IPS-NIHi11 (cell line): Measurements from ENCODE around the gene PFKP.
"Not testable (repeated sequence)": the region's sequence is repeated elsewhere in the genome, so short reads cannot be mapped to it uniquely, and the experiment has no call there.

Experiments used
- DNase-seq: peaks from one replicate; pipeline ENCODE4 v3.0.0; 2012; ENCODE audit warnings: mixed read lengths, low spot score

PFKP gene

DNA sequence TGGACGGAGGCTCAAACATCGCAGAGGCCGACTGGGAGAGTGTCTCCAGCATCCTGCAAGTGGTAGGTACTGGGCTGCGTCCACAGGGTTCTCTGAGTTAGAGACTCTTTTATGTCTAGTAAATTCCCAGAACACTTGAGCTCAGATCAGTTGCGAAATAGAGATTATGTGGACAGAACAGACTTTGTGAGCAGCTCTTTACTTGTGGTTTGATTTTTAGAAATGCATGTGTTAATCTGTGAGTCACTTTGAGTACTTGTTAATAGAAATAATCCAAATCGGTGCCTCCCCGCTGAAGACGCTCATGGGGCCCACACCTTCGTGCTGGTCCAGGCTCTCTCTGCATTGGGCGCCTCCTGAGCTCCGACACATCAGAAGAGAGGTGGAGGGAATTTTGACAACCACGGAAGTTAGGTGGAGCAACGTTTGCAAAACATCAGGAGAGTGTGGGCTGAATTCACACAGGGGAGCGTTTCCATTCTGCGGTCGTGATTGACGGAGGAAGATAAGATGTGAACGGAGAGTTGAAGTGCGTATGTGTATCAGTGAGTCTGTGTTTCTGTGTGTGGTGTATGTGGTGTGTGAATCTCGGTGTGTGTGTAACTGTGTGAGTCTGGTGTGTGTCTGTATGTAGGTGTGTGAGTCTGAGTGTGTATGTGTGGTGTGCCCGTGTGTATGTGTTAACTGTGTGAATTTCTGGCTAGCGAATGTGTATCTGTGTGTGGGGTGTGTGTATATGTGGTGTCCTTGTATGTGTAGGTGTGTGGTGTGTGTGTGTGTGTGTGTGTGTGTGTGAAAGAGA lies 32.1 kb downstream of the PFKP start:
- DNase-seq, result no peak

DNA sequence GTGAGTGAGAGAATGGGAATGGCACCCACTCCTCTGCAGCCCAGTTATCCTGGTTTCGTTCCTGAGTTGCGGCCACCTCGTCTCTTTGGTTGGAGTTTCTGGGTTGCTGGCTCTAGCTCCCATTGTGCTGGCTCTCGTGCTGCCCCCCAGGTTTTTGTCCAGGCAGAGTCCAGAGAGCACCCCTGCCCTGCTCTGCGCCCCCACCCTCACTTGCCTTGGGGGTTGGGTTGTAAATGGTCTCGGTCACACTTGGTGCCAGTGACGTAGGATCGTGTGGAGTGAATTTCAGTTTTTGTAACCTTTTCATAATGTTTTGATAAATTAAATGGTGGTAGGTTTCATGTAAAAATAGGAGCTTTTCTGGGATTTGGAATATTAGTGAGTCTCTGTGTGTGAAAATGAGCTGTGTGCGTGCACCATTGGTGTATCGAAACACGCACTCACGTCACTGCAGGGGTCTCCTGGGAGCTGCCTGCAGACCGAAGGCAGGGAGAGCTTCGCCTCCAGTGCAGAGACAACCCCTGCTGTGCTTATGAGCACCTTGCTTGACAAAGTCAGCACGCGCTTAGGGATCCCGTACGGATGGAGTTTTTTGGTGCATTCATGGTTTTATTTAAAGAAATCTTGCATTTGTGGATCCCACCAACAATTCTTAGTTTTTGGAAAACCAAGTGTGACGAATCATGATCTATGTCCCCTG lies 32.9 kb downstream of the PFKP start:
- DNase-seq, result no peak

DNA sequence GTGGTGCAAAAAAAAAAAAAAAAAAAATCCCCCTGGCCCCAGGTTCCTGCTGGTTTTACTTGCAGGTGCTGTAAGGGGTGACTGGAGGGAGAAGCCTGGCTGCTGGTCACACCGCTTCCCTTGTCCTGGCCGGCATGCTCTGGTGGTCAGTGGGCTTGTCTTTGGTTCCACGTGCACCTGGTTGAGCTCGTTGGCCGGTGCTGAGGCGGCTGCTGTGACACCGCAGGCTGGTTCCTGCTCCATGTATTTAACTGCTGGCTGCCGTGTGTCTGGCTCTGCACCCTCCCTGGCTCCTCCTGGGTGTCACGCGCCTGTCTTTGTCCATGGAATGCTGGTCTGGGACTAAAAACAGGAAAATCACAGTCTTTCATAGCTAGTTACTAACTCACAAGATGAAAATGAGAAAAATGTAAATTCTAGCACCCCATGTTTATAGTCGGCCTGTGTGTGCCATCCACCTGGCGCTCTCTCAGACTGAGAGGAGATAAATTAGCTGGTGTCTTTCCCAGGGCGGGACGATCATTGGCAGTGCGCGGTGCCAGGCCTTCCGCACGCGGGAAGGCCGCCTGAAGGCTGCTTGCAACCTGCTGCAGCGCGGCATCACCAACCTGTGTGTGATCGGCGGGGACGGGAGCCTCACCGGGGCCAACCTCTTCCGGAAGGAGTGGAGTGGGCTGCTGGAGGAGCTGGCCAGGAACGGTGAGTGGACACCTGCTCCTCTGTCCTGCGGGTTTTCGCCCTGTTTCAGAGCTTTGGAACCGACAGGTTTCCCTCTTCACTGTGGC lies 33.7 kb downstream of the PFKP start:
- DNase-seq, result no peak

DNA sequence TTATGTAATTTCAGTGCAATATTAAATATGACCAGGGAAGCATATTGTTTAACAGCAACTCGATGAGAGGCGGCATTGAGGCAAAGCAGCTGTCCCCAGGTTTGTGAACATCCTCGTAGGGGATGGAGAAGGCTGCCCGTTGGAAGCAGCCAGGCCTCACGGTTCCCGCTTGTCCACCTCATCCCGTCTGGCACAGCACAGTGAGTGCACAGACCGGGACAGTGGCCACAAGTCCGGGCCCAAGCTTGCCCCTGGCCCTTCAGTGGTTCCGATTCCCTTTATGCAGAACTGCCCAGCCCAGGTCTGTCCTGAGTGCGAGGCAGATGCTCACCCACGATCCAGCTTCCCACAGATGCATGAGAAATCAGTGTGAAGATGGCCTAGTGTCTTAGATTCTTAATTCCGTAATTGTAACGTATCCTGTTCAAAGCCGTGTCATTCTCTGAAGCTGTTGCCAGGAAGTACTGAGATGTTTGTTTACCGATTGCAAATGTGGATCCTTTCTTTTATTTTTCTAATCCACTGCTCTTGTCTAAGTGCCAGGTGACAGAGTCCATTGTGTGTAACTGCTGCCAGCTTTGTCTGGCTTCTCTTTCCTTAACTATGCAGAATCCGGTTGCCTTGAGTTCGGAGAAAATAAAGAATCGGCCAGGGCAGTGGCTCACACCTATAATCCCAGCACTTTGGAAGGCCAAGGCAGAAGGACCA lies 35.5 kb downstream of the PFKP start:
- DNase-seq, result no peak

DNA sequence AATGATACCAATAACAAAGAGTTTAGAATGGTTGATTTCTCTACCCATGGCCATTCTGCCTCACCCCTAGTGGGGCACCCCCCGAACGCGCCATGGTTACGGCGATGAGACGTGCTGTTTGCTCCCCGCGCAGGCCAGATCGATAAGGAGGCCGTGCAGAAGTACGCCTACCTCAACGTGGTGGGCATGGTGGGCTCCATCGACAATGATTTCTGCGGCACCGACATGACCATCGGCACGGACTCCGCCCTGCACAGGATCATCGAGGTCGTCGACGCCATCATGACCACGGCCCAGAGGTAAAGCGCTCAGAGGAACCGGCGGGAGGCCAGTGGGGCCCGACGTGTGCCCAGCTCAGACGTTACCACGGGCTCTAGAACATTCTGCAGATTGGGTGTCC lies 36.3 kb downstream of the PFKP start:
- DNase-seq, result no peak

DNA sequence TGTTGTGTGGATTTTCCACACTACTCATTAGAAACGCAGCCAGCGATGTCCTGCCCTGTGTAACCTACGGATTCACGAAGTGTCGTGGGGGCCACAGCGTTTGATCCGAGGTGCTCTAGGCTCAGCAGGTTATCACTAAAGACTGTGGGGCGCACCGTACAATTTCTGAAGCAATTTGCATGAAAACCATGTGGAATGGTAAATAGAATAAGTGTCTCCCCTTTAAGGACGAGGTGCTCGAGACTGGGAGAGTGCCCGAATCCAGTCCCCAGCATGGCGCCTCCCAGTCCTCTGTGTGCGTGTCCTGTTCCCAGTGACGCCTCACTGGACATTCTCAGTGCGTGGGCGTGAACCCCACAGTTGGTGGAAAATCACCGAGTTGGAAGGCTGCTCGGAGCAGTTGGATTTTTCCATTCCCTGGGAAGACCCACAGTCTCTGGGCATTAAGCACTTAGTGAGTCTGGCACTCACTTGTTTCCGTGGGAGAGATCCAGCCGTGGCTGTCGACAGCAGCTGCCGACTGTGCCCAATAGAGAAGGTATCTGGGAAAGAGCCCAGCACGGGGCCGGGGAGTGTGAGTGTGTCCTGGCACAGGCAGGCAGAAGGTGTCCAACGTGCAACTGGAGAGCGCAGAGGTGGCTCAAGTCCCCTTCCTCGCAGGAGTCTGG lies 37.0 kb downstream of the PFKP start:
- DNase-seq, result no peak

DNA sequence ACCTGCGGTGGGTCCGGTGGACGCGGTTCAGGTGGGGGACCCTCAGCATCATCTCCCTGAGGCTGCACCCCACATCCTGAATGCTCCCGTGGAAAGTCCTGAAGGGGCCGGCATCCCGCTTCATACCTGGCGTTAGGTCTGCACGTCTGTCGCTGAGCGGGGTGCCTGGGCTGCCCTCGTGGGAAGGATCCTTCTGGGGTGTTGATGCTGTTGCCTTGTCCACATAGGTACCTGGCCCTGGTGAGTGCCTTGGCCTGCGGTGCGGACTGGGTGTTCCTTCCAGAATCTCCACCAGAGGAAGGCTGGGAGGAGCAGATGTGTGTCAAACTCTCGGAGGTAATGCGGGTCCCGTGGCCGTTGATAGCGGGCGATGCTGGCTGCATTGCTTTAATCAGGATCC lies 37.8 kb downstream of the PFKP start:
- DNase-seq, result no peak

DNA sequence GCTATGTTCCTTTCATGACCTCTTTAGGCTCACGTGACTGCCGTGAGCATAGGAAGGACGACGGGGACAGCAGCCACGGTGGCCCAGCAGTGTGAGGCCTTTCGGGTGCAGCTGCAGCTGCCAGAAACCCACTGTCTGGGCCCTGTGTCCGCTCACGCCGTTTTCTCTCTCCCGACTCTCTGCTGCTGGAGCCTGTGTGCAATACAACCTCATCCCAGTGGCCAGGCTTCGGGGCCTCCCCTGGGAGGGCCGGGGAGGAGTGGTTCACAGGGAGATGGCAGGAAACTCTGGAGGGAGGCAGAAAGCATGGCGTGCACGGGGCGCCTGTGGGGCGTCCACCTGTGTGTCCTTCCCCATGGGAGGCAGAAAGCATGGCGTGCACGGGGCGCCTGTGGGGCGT lies 38.6 kb downstream of the PFKP start:
- DNase-seq, result no peak

DNA sequence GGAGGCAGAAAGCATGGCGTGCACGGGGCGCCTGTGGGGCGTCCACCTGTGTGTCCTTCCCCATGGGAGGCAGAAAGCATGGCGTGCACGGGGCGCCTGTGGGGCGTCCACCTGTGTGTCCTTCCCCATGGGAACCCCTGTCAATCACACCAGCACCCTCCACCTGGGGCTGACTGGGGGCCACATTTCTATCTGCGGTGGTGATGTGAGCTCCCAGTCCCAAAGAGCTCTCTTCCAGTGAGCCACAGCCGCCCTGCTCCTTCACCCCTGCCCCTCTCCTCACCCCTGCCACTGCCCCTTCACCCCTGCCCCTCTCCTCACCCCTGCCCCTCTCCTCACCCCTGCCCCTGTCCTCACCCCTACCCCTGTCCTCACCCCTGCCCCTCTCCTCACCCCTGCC lies 39.0 kb downstream of the PFKP start:
- DNase-seq, result not testable (repeated sequence)

DNA sequence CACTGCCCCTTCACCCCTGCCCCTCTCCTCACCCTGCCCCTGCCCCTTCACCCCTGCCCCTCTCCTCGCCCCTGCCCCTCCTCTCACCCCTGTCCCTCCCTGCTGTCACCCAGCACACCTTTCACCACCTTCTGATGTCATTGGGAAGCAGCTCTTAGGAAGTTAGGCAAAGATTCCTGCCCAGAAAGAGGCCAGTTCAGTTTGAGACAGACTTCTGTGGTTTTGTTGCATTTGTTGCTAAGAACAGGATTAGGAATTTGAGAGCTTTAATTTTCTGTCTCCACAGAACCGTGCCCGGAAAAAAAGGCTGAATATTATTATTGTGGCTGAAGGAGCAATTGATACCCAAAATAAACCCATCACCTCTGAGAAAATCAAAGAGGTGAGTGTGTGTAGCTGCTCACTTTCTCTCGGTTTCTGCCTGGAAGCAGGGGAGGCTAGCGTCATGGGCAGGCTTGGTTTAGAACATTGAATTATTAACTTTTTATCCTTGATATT lies 39.6 kb downstream of the PFKP start:
- no peak for DNase-seq

DNA sequence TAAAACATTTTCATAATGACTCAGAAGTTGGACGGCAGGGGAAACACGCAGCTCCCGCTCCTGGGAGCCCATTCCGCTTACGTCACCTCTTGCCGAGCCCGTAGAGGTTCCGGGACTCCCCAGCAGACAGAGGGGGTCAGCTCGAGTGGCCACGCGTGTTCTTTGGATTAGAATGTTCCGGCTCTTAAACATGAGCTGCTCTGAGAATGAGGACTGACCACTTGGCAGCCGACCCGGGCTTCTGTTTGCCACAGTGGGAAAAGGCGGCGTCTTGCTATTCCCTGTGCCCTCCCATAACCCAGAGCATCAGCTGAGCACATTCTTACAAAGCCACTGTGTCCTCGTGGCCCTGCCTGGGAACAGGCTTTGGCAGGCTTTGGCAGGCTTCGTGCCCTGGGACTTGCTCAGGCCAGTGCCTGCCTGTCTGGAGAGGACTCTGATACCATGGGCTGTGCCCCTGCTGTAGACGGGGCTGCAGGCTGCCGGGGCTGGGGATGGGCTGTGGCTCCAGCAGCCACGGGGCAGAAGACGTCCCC lies 40.1 kb downstream of the PFKP start:
- DNase-seq, result no peak

DNA sequence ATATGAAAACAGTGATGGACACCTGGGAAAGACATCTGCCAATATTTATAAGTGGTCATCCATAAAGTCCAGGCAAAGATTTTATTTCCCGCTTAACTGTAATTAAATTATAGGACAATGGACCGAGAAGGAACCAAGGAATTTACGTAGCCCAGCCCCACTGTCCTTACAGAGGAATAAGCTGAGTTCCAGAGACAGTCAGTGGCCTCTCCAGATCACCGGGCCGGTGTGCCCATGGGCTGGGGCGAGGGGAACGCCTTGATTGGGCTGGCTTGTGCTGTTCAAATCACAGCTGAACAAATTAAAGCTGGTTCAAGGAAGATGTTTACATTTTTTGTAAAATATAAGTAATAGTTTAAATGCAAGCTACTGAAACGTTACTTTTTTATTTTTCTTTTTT lies 40.7 kb downstream of the PFKP start:
- no peak for DNase-seq

DNA sequence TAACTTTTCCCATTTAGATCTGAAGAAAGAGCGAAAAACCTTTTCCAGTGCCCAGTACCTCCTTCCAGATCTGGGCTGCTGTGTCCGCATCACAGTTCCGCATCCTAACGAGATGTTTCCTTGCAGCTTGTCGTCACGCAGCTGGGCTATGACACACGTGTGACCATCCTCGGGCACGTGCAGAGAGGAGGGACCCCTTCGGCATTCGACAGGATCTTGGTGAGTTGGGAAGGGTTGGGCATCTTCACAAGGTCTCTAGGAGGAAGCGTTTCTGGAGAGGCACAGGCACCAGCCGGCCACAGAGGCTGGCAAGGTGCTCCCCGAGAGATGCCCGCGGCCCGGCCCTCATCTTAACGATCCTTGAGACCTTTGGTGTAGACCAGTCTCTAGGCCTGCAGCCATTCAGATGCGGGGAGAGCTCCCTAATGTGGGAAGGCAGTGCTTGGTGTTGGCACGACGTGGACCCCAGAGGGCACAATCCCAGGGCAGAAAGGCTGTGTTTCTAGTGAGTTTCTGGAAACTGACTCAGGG lies 41.3 kb downstream of the PFKP start:
- DNase-seq, result no peak

DNA sequence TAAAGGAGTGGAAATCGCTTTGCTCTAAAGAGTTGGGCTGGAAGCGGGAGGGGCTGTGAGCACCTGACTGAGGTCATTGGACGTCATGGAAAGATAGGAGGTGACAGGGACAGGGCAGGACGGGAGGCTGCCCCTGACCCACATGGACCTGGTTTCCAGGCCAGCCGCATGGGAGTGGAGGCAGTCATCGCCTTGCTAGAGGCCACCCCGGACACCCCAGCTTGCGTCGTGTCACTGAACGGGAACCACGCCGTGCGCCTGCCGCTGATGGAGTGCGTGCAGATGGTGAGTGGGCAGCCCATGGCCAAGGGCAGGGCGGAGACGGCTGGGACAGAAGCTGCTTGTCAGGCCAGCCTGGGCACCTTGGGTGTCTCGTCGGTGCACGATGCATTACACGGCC lies 41.8 kb downstream of the PFKP start:
- DNase-seq, result no peak

DNA sequence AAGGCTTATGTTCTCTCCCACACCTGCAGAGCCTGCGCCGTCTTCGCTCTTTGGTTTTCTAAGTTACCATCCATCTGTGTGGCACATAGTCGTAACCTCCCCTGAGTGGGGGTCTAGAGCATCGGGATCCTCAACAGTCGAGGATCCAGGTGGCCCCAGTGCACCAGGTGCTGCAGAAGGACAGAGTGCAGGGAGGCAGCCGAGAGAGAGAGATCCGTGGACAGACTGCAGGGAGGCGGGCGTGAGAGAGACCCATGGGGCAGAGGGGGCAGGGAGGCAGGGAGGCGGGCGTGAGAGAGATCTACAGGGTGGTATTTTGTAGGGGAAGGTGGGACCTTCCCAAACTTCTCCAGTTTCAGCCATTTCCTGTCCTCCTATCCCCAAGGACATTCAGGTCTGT lies 42.3 kb downstream of the PFKP start:
- no peak for DNase-seq

DNA sequence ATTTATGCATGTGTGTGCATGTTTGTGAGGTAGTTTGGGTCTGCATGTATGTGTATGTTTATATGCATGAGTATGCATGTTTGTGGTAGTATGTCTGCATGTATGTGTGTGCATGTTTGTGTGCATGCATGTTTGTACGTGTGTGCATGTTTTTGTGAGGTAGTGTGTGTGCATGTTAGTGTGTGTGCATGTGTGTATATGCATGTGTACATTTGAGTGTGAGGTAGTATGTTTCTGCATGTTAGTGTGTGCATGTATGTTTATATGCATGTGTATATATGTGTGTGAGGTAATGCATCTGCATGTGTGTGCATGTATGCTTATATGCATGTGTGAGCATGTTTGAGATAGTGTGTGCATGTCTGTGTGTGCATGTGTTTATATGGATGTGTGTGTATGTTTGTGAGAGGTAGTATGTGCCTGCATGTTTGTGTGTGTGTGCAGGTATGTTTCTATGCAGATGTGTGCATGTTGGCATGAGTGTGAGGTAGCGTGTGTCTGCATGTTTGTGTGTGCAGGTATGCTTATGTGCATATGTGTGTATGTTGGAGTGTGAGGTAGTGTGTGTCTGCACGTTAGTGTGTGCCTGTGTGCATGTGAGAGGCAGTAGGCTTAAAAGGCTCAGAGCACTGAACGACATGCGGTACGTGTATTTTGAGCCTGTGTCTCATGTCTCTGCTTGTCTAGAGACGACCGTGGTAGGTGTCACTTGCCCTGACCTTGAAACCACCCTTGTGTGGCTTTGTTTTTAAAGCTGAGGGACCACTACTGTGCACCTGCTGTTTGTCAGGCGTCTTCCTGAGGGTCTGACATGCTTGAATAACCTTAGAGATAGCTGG lies 43.7 kb downstream of the PFKP start:
- no peak for DNase-seq

DNA sequence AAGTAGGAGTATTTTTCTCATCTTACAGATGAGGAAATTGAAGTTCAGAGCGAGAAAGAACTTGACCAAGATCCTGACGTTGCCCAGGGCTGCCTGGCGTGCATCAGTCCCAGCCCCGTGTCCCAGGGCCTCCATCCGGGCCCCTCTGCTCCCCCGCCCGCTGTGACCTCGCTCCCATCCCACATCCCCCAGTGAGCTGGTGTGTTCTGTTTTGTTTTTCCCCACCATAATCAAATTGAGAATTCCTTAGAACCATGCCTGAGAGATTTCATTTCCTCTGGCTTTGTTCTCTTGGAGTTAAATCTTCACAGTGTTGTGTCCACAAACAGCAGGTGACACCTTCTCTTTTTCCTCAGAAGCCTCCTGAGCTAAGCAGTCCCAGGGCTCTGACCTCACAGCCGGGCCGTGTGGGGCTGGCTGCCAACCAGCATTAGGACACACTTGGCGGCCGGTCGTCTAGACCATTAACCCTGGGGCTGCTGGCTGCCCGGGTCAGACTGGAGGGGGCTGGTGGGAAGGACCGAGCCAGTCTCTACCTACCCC lies 44.3 kb downstream of the PFKP start:
- no peak for DNase-seq

DNA sequence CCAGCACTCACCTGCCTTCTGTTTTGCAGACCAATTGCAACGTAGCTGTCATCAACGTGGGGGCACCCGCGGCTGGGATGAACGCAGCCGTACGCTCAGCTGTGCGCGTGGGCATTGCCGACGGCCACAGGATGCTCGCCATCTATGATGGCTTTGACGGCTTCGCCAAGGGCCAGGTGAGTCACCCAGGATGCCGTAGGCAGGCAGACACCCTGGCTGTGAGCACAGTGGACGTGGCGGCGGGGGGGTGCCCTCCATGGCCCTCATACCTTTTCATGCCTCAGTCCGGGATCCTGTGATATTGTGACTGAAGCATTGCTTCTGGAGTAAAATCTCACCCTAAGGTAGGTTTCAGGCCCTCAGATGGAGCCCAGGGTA lies 46.0 kb downstream of the PFKP start:
- no peak for DNase-seq

DNA sequence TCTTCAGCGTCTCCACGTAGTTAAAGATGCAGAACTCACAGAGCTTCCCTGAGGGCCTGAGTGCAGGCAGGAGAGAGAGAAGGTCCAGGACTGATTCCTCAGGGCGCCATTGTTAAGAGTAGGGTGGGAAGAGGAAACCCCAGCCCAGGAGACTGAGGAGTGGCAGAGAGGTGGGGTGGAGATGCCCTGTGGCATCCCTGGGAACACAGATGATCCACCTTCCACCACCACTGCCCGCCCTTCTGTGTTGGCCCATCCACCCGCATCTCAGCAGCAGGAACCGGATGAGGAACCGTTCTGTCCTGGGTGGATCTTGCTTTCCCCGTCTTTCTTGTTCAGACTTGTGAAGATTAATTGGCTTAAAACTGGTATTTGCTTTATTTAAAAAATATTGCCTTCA lies 48.3 kb downstream of the PFKP start:
- DNase-seq, result no peak
